ENCODE data around the gene LMO7.
"Not testable (repeated sequence)": the region's sequence is repeated elsewhere in the genome, so short reads cannot be mapped to it uniquely, and the experiment has no call there.

LMO7 gene

GRCh38 chr13:75702476-75702875 is 66.3 kb downstream of the LMO7 start:
- no peak for DNase-seq

GRCh38 chr13:75703769-75704168 is 67.6 kb downstream of the LMO7 start:
- no peak for DNase-seq

- DNase-seq = peak; percentile 40
Measured at GRCh38 chr13:75704194-75704926, 68.2 kb downstream of the LMO7 start.

- DNase-seq = peak; percentile 77
Measured at GRCh38 chr13:75704927-75705288, 68.8 kb downstream of the LMO7 start.

GRCh38 chr13:75705395-75705794 is 69.3 kb downstream of the LMO7 start:
- peak; percentile 66 for DNase-seq

- no peak for DNase-seq
Measured at GRCh38 chr13:75705908-75706307, 69.8 kb downstream of the LMO7 start.

GRCh38 chr13:75713852-75714251 is 77.7 kb downstream of the LMO7 start:
- DNase-seq = no peak

- no peak for DNase-seq
Measured at GRCh38 chr13:75715601-75716523, 79.7 kb downstream of the LMO7 start.

- no peak for DNase-seq
Measured at GRCh38 chr13:75717525-75717924, 81.4 kb downstream of the LMO7 start.

- DNase-seq = no peak
Measured at GRCh38 chr13:75721307-75721706, 85.2 kb downstream of the LMO7 start.

GRCh38 chr13:75723901-75724300 is 87.8 kb downstream of the LMO7 start:
- no peak for DNase-seq

- peak; percentile 63 for DNase-seq
Measured at GRCh38 chr13:75724752-75725517, 88.8 kb downstream of the LMO7 start.

- DNase-seq = no peak
Measured at GRCh38 chr13:75725736-75726135, 89.6 kb downstream of the LMO7 start.

- no peak for DNase-seq
Measured at GRCh38 chr13:75726306-75726705, 90.2 kb downstream of the LMO7 start.

- not testable (repeated sequence) for DNase-seq
Measured at GRCh38 chr13:75733113-75733512, 97.0 kb downstream of the LMO7 start.

- no peak for DNase-seq
Measured at GRCh38 chr13:75736173-75736572, 100.0 kb downstream of the LMO7 start.

- no peak for DNase-seq
Measured at GRCh38 chr13:75738841-75739240, 102.7 kb downstream of the LMO7 start.

- no peak for DNase-seq
Measured at GRCh38 chr13:75739244-75739868, 103.2 kb downstream of the LMO7 start.

- DNase-seq = no peak
Measured at GRCh38 chr13:75740031-75740430, 103.9 kb downstream of the LMO7 start.

- DNase-seq = not testable (repeated sequence)
Measured at GRCh38 chr13:75743072-75743471, 106.9 kb downstream of the LMO7 start.

GRCh38 chr13:75744127-75744526 is 108.0 kb downstream of the LMO7 start:
- no peak for DNase-seq

- no peak for DNase-seq
Measured at GRCh38 chr13:75745387-75745786, 109.3 kb downstream of the LMO7 start.

GRCh38 chr13:75748874-75749273 is 112.7 kb downstream of the LMO7 start:
- no peak for DNase-seq

Data from DMS53 (cell line).